MCF 10A (cell line): ENCODE measurements around the gene ERC2. TPM values are rescaled to one million over a fixed set of nuclear protein-coding genes. Genes with fewer than 3 reads are reported as not detected.

Source experiments
- BruUV-seq: library from RNA; stranded (reverse); fragments of 400-500 nt; replicated peaks from 2 replicates; lab custom pipeline; 2021; lab: Mats Ljungman, UMichigan
- CTCF ChIA-PET: fragments of 300-600 bp; sonication (Branson Sonifier 250); formaldehyde crosslinking; extraction: SDS; loops from one replicate; lab custom pipeline; 2021; ENCODE audit warnings: antibody characterized with exemption, inconsistent platforms; lab: Yijun Ruan, JAX
- POLR2A ChIA-PET: fragments of 300-600, 350-650 bp; sonication (Branson Sonifier 250); formaldehyde crosslinking; extraction: SDS; loops from one replicate; lab custom pipeline; 2020; ENCODE audit warnings: antibody characterized with exemption, inconsistent platforms; lab: Yijun Ruan, JAX
- DNase-seq: peaks from one replicate; pipeline ENCODE4 v3.0.0-alpha.2; 2018; ENCODE audit not compliant: unreplicated experiment
- H3K27ac Mint-ChIP-seq: one replicate; pipeline ENCODE4 v1.8.0; 2022; ENCODE audit warnings: mild to moderate bottlenecking, low read depth, mixed read lengths; ENCODE audit not compliant: unreplicated experiment
- H3K27me3 Mint-ChIP-seq: one replicate; pipeline ENCODE4 v1.8.0; 2022; ENCODE audit warnings: mixed read lengths; ENCODE audit not compliant: insufficient read depth, unreplicated experiment
- H3K36me3 Mint-ChIP-seq: one replicate; pipeline ENCODE4 v1.8.0; 2022; ENCODE audit warnings: mild to moderate bottlenecking, moderate library complexity, mixed read lengths; ENCODE audit not compliant: insufficient read depth, unreplicated experiment
- H3K4me1 Mint-ChIP-seq: one replicate; pipeline ENCODE4 v1.8.0; 2022; ENCODE audit warnings: mixed read lengths; ENCODE audit not compliant: insufficient read depth, unreplicated experiment
- H3K4me3 Mint-ChIP-seq: one replicate; pipeline ENCODE4 v1.8.0; 2022; ENCODE audit warnings: mild to moderate bottlenecking, moderate library complexity, mixed read lengths; ENCODE audit not compliant: unreplicated experiment
- H3K9me3 Mint-ChIP-seq: one replicate; pipeline ENCODE4 v1.8.0; 2022; ENCODE audit warnings: mixed read lengths; ENCODE audit not compliant: unreplicated experiment
- intact Hi-C: fragments of 100-400 bp; cut with micrococcal nuclease; formaldehyde crosslinking; loops from 2 replicates; pipeline ENCODE4 v1.14.1; 2022
- total RNA-seq: library from RNA; stranded (reverse); gene quantifications from 2 replicates; pipeline ENCODE4 v1.2.3, GENCODE V29; 2022
- TF ChIP-seq, protein P1 (sequence below): fragments of 200-600 bp; IDR thresholded peaks from one replicate; pipeline ENCODE4 v1.8.0; 2022; ENCODE audit warnings: antibody characterized with exemption, mild to moderate bottlenecking; ENCODE audit not compliant: unreplicated experiment

Gene ERC2
- total RNA-seq, 1 experiment from 2014 or later: 0.42 TPM

DNA sequence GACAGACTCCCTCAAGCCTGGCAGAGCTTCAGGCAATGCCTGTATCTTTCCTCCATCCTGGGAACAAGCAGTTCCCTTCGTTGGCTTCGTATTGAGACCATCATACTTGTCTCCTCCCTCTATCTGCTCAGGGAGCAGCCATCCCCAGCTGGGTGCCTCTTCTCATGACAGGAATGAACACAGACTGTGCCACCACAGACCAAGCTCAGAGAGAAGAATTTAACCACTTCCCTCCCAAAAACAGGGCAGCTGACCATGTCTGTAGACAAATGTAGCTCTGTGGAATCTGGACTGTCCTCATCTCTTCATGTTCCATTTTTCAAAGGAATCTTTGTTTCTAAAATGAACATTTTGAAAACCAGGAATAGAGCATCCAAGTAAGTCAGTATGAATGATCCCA is 245.4 kb downstream of the ERC2 start:
- no peaks in the 10 kb centered on the region for H3K36me3 Mint-ChIP-seq
- intact Hi-C loops: no loop called here
- CTCF ChIA-PET: no interaction called here

DNA sequence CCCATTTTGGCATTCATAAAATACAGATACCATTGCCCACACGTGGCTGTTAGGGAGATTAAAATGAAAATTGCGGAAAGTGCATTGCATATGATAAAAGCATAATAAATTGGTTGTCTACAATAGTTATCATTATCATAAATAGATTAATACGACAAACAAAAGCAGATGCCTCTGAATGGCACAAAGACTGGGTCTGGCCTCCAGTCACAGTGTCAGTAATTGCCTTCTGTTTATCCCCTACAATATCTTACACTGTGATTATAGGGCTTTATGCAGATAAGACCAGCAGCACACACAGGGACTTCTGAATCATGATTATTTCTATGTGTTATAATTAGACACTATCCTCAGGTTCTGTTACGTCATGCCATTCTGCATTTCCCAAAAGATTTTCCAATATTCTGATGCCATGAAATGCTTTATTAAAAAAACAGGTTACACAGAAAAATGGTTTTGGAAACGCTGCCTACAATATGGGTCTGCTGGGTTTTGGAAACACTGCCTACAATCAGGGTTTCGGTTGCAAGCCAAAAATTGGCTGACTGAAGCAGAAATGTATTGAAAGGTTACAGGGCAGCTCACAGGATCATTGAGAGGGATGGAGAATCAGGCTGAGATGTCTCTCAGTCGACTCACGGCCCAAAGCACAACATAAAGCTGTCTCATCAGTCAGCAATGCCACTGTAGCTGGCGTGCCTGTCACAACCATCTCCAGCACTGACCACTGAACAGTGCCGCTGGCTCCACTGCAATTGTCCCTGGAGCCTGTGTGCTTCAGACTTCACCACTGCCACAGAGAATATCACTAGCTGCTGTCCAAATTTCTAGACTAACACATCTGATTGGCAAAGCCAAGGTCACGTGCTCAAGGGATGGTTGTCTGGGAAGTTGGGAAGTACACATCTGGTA is 248.1 kb downstream of the ERC2 start:
- H3K36me3 Mint-ChIP-seq: no peaks in the 10 kb centered on the region
- no peak for DNase-seq
- CTCF ChIA-PET: interaction anchor here (0.8 kb wide), 1 partner anchor 31 kb away, joined by 4 read pairs; no protein-coding TSS in a partner anchor
- no peak overlapping the region for H3K4me3 Mint-ChIP-seq
- no peaks in the 10 kb centered on the region for H3K27me3 Mint-ChIP-seq
- intact Hi-C loops: no loop called here
- BruUV-seq: no TSS peak
- no peak overlapping the region for H3K27ac Mint-ChIP-seq
- POLR2A ChIA-PET: no interaction called here
- TF ChIP-seq, protein P1, sequence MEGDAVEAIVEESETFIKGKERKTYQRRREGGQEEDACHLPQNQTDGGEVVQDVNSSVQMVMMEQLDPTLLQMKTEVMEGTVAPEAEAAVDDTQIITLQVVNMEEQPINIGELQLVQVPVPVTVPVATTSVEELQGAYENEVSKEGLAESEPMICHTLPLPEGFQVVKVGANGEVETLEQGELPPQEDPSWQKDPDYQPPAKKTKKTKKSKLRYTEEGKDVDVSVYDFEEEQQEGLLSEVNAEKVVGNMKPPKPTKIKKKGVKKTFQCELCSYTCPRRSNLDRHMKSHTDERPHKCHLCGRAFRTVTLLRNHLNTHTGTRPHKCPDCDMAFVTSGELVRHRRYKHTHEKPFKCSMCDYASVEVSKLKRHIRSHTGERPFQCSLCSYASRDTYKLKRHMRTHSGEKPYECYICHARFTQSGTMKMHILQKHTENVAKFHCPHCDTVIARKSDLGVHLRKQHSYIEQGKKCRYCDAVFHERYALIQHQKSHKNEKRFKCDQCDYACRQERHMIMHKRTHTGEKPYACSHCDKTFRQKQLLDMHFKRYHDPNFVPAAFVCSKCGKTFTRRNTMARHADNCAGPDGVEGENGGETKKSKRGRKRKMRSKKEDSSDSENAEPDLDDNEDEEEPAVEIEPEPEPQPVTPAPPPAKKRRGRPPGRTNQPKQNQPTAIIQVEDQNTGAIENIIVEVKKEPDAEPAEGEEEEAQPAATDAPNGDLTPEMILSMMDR: no peak
- H3K9me3 Mint-ChIP-seq: no peaks in the 10 kb centered on the region
- H3K4me1 Mint-ChIP-seq: no peaks in the 10 kb centered on the region

More for the DNA sequence above, 245.4 kb downstream of the ERC2 start:
- POLR2A ChIA-PET: no interaction called here
- Mint-ChIP-seq H3K4me3 (no peak overlapping the region), H3K4me1 (no peaks in the 10 kb centered on the region), H3K27ac (no peak overlapping the region), H3K9me3 (no peaks in the 10 kb centered on the region), H3K27me3 (no peaks in the 10 kb centered on the region)
- BruUV-seq: no TSS peak
- no peak for DNase-seq
- TF ChIP-seq, protein P1: no peak

DNA sequence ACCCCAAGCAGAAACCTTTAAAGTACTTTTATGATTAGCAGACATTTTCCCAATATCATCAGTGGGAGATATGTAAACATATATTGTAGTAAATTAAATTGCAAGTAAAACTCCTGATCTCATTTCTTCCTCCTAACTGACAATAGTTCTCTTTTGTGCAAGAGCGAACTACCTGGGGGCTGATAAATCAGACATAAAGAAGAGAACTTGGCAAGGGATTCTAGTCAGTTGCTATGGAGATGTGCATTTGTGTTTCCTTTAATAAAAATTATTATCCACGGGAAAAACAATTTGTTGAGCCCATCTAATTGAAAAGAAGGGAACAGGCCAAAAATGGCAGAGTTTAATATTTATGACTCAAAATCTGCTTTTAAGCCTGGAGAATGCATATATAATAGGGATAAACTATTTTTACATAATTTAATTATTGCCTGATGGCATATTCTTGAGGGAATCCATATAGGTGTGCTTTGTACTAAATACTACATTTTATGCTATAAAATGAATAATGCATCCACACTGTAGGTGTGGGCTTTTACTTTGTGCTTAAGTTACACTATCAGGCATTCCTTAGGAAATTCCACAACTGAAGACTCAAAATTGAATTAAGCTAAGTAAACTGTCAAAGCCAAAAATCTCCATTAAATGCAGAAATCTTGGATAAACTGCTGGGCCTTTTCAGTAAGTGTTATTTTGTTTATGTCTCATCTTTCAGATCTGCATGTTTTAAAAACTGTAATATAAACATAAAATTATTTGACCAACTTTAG is 258.1 kb downstream of the ERC2 start:
- Mint-ChIP-seq H3K9me3 (no peaks in the 10 kb centered on the region), H3K4me1 (no peaks in the 10 kb centered on the region), H3K4me3 (no peak overlapping the region), H3K36me3 (no peaks in the 10 kb centered on the region), H3K27ac (no peak overlapping the region), H3K27me3 (no peaks in the 10 kb centered on the region)
- ChIA-PET POLR2A (no interaction called here), CTCF (interaction anchor here (0.9 kb wide), 1 partner anchor 329 kb away, joined by 3 read pairs; no protein-coding TSS in a partner anchor)
- TF ChIP-seq, protein P1: no peak
- no peak for DNase-seq
- no TSS peak for BruUV-seq
- intact Hi-C loops: no loop called here

DNA sequence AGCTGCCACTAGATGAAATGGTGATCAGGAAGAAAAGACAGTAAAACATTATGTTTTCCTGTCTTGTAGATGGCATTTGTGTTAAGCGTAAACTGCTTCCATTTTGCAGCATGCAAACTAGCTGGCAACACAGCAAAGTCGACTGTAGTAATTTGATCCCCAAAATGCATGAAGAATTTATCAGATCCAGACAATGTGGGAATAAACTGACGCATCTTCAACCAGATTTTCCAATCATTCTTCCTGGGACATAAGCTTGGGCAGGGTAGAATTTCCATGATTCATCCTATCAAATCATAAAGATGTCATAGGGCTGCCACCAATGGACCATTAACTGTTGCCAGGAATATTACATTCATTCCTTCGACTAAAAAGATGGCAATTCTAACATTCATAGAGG is 260.3 kb downstream of the ERC2 start:
- no TSS peak for BruUV-seq
- intact Hi-C loops: no loop called here
- Mint-ChIP-seq H3K4me1 (no peaks in the 10 kb centered on the region), H3K27ac (no peak overlapping the region), H3K36me3 (no peaks in the 10 kb centered on the region), H3K4me3 (no peak overlapping the region), H3K27me3 (no peaks in the 10 kb centered on the region), H3K9me3 (no peaks in the 10 kb centered on the region)
- TF ChIP-seq, protein P1: no peak
- ChIA-PET POLR2A (no interaction called here), CTCF (interaction anchor here (0.6 to 1.1 kb wide), 2 partner anchors 25 to 311 kb away, joined by 3 read pairs; no protein-coding TSS in a partner anchor)
- DNase-seq: no peak
